ENCODE results near the gene TTC21A.
A peak's percentile ranks its signal among the peaks of the same experiment; 100 is the strongest.

DNA sequence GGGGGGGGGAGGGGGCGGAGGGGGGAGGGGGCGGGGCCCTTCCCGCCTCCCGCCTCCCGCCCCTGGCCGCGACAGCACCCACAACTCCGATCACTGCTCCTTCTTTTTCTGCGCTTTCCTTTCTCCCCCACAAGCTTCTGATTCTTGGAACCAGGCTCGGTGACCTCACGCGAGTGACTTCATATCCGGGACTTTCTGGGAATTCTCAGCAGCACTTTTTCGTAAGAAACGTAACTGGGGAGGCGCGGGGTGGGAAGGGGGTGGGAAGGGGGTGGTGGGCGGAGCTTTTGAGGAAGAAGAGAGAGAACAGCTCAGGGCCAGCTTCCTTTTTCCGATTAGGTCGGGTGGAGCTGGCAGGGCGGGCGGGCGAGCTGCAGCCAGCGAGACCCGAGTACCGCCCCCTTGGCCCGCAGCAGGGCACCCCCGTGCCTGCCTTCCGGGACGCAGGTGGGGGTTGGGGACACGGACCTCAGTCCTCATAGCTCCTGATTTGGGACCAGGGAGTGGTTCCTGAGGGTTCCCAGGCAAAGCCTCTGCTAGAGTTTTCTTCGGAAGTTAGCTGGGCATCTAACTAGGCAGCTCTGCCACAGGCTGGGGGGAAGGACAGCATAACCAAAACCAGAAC is 70.3 kb downstream of the TTC21A start:
- TF ChIP-seq, protein P1, sequence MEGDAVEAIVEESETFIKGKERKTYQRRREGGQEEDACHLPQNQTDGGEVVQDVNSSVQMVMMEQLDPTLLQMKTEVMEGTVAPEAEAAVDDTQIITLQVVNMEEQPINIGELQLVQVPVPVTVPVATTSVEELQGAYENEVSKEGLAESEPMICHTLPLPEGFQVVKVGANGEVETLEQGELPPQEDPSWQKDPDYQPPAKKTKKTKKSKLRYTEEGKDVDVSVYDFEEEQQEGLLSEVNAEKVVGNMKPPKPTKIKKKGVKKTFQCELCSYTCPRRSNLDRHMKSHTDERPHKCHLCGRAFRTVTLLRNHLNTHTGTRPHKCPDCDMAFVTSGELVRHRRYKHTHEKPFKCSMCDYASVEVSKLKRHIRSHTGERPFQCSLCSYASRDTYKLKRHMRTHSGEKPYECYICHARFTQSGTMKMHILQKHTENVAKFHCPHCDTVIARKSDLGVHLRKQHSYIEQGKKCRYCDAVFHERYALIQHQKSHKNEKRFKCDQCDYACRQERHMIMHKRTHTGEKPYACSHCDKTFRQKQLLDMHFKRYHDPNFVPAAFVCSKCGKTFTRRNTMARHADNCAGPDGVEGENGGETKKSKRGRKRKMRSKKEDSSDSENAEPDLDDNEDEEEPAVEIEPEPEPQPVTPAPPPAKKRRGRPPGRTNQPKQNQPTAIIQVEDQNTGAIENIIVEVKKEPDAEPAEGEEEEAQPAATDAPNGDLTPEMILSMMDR (IDR thresholded peaks at IDR 0.05): no peak
- TF ChIP-seq POLR2A (IDR thresholded peaks at IDR 0.05): peak; percentile 84
